Inferior parietal cortex (tissue), 1 donor: ENCODE measurements around the gene APMAP.
"Not testable (repeated sequence)": the region's sequence is repeated elsewhere in the genome, so short reads cannot be mapped to it uniquely, and the experiment has no call there.

Experiments
- DNase-seq: peaks from one replicate; pipeline ENCODE4 v3.0.0-alpha.2; 2016; ENCODE audit errors: extremely low spot score

APMAP gene

DNA sequence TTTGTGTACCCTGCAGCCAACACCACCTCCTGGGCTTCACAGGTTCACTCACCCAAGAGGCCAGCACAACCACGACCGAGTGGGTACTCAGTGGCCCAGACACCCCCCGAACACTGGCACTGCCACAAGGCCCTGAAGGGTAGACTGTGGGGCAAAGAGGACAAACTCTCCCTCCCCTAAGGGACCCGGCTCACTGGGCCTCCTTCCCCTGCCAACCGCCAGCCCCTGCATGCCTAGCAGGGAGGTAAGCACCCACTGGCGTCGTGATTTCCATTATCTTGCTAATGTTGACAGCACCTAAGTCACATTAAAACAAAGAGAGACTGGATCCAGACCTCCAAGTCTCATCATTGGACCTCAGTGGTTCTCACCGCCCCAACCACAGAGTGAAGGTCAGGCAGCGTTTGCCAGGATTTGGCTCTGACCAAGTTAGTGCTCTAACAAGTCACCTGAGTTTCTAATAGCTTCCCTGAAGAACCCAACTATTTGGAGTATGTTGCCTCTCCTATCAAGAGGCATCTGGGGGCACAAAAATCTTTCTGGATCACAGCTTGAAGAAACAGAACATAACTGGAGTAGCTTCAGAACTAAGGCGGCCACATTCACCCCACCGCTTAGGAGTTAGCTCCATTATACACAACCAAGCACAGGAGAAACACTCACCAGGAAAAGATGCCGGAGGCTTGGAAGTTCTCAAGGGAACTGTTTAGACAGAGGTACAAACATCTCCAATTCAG lies 14.0 kb upstream of the APMAP start:
- no peak for DNase-seq

DNA sequence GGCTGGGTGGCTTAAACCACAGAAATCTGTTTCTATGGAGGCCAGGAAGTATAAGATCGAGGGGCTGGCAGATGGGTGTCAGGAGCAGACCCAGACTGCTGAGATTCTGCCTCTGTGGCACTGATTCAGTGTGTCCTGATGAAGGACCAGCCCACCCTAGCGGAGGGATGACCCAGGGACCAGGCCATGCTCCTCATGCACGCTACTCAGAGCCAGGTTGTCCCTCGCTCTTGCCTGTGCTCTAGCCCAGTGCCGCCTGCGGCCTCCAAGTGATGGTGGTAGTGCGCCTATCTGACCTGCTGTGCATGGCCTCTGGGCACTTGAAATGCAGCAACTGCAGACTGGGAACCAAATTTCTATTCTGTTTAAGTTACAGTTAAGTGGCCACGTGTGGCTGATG lies 13.1 kb upstream of the APMAP start:
- DNase-seq = no peak

DNA sequence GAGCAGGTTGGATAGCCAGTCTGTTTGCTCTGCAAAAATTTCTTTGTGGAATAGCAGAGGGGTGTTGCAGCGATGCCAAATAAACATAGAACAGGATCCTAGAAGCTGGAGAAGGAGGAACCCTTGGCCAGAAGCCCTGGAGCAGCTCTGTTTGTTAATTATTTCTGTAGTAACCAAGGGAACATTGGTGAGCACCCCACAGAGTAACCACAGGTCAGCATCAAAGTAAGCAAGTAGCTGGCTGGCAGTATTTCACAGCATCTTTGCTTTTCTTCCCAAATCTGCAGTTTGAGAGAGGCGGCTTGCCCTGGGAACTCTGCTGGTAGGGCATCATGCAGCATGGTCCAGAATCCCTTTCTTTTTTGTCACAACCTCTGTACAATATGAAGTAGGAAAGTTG lies 12.7 kb upstream of the APMAP start:
- DNase-seq = no peak

DNA sequence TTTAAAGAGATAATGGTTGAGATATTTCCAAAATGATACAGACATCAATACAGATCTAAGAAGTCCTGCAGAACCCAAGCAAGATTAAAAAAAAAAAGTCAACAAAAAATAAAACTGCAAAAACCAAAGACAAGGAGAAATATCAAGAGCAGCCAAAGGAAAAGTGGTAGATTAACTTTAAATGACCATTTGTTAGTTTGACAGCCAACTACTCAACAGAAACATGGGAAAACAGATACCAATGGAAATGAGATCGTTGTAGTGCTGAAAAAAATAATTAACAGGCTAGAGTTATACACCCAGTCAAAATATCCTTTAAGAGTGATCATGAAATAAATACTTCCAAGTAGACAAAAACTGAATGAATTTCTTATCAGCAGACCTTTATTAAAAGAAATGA lies 10.5 kb upstream of the APMAP start:
- DNase-seq = no peak

DNA sequence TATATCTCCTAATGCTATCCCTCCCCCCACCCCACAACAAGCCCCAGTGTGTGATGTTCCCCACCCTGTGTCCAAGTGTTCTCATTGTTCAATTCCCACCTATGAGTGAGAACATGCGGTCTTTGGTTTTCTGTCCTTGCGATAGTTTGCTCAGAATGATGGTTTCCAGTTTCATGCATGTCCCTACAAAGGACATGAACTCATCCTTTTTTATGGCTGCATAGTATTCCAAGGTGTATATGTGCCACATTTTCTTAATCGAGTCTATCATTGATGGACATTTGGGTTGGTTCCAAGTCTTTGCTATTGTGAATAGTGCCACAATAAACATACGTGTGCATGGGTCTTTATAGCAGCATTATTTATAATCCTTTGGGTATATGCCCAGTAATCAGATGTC lies 8.8 kb upstream of the APMAP start:
- not testable (repeated sequence) for DNase-seq

DNA sequence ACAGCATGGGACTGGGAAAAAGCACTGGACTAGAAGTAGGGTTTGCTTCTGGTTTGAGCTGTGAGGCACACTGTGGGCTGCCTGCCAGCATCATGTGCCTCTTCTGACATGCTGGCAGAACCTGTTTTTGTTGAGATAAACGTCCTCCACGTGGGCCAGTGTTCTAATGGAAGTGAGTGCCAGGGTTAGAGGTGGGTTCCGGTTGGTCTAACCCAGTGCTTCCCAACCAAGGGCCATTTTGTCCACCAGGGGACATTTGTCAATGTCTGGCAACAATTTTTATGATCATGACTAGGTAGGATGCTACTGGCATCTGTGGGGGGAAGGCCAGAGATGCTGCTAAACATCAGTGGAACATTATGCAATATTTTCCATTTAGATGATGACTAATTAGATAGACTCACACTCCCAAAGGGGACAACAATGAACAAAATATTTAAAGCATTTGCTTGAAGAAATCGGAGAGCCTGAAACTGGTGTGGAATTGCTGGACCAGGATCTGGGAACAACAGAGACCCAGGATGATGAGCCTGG lies 7.8 kb upstream of the APMAP start:
- DNase-seq = no peak

DNA sequence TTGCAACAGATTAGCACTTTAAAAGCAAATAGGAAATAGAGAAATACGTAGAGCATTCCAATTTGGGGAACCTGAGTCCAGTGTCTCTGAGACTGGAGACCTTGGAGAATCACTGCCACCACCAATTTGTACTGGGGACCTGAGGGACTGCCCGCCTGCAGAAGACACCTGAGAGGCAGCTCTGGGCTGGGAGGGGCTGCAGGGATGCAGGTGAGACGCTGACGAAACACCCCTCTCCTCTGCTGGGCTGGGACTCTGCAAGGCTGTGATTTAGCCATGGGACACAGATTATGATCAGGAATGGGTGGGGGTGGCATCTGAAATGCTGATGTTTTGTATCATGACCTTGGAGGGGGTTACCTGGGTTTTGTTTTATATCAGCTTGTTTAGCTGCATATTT lies 7.0 kb upstream of the APMAP start:
- no peak for DNase-seq

DNA sequence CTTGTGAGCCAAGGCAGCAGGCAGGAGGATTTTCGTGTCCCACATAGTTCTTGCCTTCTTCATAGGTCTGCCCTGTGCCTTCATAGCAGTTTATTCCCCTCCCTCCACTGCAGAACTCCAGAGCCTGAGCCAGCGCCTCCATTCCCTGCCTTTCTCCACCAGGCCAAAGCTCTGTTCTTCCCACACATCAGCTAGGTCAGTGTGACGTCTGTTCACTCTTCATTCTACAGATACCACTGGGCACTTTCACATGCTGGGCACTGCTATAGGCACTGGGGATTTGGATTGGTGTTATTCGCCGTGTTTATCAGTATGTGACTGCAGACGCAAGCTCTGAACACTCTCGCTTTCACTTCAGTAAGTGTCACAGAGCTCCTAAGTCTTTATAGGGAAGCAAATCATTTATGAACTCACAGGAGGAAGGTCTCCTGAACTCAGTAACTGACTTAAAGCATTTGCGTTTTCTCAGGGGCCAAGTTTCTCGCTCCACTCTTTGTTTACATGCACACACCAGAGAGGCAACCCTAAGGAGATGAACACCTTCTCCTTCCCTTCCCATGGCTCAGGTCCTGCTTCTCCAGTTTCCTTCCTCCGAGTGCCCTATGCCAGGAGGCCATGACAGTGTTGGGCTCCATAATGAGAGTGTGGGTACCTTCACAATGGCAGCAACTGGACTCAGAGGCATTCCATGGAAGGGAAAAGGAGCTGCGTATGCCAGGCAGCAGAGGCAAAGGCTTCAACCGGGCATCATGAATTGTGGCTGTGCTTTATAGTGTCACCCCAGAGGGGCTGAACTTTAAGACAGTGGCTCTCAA lies 6.3 kb upstream of the APMAP start:
- DNase-seq = no peak

DNA sequence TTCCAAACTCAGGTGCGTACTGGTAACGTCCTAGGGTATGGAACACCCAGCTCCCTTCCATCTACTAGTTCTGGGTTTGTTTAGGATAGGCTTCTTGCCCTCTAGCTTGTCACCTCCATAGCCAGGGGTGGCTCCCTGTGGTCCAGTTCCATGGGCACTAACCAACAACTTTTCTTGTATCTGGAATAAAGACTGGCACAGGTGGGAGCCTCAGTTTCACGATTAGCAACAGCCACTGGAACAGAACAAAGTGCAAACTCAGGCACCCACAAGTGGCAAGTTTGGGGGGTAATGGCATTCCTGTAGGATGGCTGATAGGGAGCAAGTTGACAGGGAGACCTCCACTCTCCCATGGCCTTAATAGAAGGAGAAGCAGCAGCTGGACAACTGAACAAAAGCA lies 5.6 kb upstream of the APMAP start:
- DNase-seq = no peak

DNA sequence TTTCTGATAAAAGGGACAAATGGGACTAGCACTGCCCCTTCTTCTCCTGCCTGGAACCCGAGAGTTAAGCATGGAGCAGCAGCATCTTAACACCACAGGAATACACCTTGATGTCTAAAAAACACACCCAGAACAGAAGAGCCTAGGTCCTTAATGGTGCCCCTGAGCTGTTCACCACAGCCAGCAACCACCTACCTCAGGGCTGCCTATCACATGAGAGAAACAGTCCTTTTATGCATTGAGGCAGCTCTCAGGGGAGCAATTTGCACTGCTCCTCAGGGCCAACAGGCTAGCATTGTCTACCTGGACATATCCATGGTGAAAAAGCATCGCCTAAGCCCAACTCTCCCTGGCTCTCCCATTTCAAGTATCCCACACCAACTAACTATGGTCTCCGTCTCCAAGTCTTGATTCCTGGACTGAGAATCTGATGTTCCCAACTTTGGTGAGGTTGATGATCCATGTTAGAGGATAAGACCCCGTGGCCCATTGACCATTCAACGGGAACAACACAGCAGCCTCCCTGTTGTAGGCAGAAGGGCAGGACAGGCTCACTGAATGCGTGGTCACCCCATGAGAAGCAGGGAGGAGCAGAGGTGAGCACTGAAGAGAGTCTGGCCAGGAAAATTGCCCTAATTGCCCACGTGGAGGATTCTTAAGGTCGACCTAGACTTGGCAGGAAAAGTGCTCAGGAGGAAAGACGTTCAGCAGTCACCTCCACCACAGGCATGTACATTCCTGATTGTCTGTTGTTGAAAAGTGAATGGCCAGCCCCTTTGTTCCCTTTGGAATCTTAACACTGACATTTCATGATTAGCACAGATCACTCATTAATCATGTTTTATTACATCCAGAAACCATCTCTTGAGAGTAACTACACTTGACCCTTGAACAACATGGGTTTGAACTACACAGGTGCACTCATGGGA lies 4.2 kb upstream of the APMAP start:
- DNase-seq = no peak

DNA sequence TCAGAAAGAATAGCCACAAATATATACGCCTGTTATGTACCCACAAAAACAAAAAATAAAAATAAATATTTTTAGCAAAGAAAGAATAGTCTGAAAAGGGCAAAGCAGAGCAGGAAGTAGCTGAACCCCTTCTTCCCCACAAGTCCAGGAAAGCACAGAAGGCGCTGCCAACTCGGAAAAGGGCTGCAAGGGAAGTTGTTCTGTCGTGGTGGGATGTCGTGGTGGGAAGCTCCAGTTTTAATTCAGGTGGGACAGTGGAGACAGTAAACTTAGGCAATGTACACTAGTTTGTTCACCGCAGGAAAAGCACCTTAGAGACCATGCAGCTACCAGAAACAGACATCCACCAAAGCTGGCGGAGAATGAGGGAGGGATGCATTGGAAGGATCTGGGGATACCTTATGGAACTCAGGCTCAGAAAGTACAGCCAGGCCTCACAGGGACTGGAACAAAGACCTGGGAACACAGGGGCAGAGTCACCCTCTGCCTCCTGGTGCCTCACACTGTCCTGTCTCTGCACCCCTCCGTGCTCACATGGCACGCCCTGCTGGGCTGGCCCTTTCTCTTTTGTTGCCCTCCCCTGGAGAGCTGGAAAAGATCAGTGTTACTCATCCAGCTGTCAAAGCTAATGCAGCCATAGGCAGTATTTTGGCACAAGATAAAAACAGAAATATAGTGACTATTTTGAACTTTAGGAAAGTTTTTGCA lies 3.3 kb upstream of the APMAP start:
- no peak for DNase-seq

DNA sequence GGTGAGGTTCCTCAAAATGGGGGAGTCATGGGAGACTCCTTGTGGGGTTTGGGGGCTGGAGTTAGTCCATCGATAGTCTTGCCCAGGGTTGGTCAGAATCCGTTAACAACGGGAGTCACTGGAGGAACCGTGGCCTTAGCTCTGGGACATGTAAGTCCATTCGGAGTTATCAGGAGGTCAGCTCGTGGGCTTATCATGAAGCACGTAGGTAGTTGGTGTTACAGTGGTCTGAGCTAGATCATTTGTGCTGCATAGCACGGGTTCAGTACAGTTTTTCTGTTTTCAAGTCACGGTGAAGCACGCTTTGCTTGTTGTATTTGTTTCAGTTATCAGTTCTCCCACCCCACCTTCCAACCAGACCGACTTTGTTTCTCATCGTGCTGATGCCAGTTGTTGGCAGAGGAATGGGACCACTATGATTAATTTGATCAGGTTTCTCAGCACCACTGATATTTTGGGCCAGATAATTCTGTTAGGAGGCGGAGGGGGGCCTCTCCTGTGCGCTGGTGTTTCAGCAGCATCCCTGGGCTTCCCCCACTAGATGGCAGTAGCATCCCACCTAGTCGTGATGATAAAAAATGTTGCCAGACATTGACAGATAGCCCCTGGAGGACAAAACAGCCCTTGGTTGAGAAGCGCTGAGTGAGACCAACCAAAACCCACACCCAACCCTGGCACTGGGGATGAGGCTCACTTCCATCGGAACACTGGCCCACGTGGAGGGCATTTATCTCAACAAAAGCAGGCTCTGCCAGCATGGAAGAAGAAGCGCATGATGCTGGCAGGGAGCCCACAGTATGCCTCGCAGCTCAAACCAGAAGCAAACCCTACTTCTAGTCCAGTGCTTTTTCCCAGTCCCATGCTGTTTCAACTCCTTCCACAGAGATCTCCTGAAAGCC lies 2.2 kb upstream of the APMAP start:
- peak; percentile 95 for DNase-seq

DNA sequence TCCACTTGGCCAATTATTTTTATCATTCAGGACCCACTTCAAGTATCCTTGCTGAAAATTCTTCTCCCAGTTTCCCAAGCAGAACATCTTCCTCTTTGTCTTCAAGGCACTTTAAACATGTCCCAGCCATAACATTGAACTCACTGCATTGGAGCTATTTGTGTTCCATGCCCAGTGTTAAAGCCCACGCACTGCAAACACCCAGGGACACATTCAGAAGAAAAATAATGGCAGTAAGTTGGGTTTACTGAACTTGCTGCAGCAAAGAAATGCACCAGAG lies 1.6 kb upstream of the APMAP start:
- DNase-seq = no peak

DNA sequence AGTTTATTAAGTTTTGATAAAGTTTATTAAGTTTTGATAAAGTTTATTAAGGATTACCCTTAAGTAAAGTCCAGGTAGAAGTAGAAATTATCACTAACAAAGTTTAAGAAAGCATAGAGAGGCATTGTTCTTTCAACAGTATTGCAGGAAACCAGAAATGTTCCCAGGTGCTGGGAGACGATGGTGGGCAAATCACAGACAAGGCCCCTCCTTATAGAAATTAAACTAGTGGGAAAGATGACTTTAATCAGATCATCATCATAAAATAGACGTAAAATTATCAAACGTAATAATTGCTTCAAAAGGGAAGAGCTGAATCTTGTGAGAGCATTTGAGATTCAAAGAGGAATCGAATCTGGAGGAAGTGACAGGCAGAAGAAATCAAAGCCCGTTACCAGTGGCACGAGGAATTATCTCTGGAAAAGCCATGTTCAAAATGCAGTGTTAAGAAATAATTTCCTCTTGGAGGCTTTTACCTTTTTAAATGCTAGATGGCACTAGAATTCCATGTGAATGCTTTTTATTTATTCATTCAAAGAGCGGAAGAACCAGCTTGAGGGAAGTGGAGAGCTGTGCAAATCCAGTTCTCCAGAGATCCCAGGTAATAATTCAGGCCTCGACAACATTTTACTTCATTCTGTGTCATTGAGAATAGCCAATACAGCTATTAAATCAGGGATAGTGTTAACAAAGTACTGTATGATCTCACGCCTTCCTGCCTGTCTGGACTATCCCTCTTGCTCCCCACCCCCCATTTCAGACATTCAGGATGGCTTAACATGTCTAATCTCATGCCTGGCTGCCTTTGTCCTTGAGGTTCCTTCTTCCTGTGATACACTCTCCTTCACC lies 1.0 kb upstream of the APMAP start:
- peak; percentile 78 for DNase-seq

DNA sequence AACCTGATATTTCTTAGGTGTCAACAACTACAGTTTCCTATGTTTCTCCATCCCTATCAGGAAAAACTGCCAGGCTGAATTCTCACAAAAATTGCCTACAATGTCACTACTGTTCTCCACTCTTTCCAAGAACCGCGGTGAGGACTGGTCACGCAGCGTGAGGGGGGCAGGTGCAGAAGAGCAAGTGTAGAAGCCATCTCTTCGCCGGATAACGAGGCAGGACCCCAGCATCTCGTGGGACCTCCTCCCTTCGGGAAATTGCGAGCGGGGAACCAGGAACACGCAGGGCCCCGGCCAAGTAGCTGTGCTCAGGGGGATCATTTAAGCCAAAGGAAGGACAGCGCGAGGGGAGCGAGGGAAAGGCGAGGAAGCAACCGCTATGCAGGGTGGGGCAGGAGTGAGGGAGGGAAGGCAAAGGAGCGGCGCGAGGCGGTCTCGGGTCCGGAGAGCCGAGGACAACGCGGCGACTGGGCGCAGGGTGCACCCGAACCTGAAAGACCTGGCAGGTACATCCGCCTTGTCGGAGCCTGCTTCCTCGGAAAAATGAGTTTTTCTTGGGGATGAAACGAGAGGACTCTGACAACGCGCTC lies 559 bp downstream of the APMAP start:
- DNase-seq = no peak

DNA sequence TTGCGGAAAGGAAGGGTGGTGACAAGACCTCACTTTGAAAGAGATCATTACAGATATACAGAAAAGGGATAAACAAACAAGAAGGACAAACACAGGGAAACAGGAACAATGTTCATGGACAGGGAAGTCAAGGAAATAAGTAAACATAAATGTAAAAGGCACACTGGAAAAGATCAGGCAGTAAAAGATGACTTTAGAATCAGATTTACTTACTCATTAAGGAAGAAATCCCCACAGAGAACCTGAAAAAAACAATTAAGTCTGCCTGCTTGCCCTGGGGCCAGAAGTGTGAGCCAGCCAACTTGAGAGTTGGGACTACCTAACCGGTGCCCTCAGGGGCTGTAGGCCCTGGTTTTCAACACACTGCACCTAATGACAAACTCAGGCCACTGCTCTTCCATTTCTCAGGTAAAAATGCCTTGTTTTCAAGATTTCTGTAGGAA lies 1.7 kb downstream of the APMAP start:
- no peak for DNase-seq

DNA sequence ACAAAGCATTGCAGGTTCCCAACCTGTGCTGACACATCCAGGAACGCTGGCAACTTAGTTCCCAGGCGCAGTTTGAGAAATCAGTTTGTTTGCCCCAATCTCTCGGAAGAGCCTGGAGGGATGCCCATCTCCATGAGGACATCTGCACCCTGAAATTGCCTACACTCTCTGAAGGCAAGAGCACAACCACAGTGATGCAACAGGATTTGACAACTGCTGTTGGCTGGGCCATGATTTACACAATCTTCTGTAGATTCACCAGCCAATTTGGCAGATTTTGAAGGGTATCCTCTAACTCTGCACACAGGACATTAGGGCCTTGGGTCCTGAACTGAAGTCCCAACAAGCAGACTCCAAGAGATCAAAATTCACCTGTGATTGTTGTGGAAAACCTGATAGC lies 3.4 kb downstream of the APMAP start:
- no peak for DNase-seq

DNA sequence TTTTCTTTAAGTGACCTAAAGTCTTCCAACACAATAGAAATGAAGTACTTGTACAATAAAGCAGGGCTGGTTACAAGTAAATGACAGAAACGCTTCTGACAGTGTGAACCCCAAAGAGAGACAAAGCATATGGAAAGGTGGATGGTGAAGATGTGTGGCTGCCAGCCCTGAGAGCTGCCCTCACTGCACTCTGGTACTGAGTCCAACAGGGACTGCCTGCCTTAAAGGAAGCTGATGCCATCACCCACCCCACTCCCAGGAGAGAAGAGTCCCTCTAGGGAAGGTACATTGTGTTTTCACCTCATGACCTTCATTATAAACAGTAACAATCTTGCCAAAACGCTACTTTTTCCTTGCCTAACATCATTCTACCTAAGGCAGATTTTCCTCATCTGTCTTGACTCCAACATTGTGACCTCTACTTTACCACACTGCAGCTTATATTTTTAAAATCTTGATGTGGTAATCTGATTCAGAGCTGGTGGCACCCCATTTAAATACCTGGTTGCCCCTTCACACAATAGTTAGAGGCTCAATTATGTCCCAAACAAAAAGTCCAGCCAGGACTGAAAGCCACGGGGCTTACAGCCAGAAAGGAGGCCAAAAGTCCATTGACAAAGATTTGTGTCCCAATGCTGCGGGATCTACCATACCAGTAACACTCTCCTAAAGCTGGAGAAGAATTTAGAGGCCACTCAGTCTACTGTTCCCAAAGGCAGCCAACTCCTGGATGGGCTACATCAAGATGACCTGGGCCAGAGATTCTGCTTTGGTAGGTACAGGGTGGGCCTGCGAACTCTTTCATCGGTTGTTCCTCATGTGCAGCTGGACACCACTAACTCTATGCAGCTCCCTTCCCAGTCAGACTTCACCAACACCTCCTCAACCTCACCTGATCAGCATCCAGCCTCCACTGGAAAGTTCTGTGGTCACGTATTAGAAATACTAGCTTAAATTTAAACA lies 4.4 kb downstream of the APMAP start:
- DNase-seq = no peak
